Smooth muscle cell (in vitro differentiated cells): Measurements from ENCODE around the gene PDE5A. TPM values are rescaled to one million over a fixed set of nuclear protein-coding genes. Genes with fewer than 3 reads are reported as not detected.

Source experiments
- DNase-seq: peaks from one replicate; lab custom pipeline; 2025; ENCODE audit not compliant: unreplicated experiment; lab: John Stamatoyannopoulos, UW
- H2AFZ ChIP-seq: fragments of 200-600 bp; sonication (generic); 2 replicates; pipeline ENCODE4 v1.6.0; 2016; ENCODE audit warnings: antibody characterized with exemption, low read depth, mild to moderate bottlenecking
- H3F3A ChIP-seq: fragments of 200-600 bp; sonication (generic); 2 replicates; pipeline ENCODE4 v1.6.0; 2017; ENCODE audit warnings: antibody characterized with exemption, low read depth
- H3K27ac ChIP-seq: fragments of 200-600 bp; sonication (generic); 2 replicates; pipeline ENCODE4 v1.5.1; 2016; ENCODE audit warnings: low read depth, mild to moderate bottlenecking
- H3K27me3 ChIP-seq: fragments of 200-600 bp; sonication (generic); 2 replicates; pipeline ENCODE4 v1.6.1; 2016; ENCODE audit warnings: low read depth, mild to moderate bottlenecking
- H3K36me3 ChIP-seq: fragments of 200-600 bp; sonication (generic); 2 replicates; pipeline ENCODE4 v1.5.1; 2016; ENCODE audit warnings: low read depth
- H3K4me1 ChIP-seq: fragments of 200-600 bp; sonication (generic); 2 replicates; pipeline ENCODE4 v1.5.1; 2016; ENCODE audit warnings: low read depth
- H3K4me2 ChIP-seq: fragments of 200-600 bp; sonication (generic); 2 replicates; pipeline ENCODE4 v1.6.0; 2016; ENCODE audit warnings: mild to moderate bottlenecking
- H3K4me3 ChIP-seq: fragments of 200-600 bp; sonication (generic); 2 replicates; pipeline ENCODE4 v1.5.1; 2016; ENCODE audit warnings: mild to moderate bottlenecking
- H3K79me2 ChIP-seq: fragments of 200-600 bp; sonication (generic); 2 replicates; pipeline ENCODE4 v1.6.0; 2016; ENCODE audit warnings: low read depth, mild to moderate bottlenecking
- H3K9ac ChIP-seq: fragments of 200-600 bp; sonication (generic); 2 replicates; pipeline ENCODE4 v1.6.0; 2016; ENCODE audit warnings: low read depth
- H3K9me3 ChIP-seq: fragments of 200-600 bp; sonication (generic); replicated peaks from 2 replicates; pipeline ENCODE4 v1.5.1; 2016; ENCODE audit warnings: low read depth
- H4K20me1 ChIP-seq: fragments of 200-600 bp; sonication (generic); 2 replicates; pipeline ENCODE4 v1.6.0; 2016; ENCODE audit warnings: low read depth
- CTCF ChIP-seq: fragments of 200-600 bp; sonication (generic); IDR thresholded peaks from 2 replicates; pipeline ENCODE4 v1.5.1; 2017; ENCODE audit warnings: borderline replicate concordance, mild to moderate bottlenecking, antibody characterized with exemption; ENCODE audit not compliant: insufficient read depth, poor library complexity, severe bottlenecking
- WGBS: methylation state at CpG from one replicate; pipeline ENCODE4 v1.1.7; 2016; ENCODE audit warnings: low lambda C conversion rate; 5-methylcytosine and 5-hydroxymethylcytosine counted together
- polyA plus RNA-seq: library from polyadenylated mRNA; unstranded; fragments of >200 nt; fragmentation: Nextera tagmentation; extraction: Ambion mirVana; gene quantifications from 2 replicates; pipeline ENCODE4 v1.2.1, GENCODE V29; 2016
- total RNA-seq: library from RNA; depleted of rRNA; stranded (reverse); fragments of >200 nt; gene quantifications from 2 replicates; pipeline ENCODE4 v1.2.3, GENCODE V29; 2014

Gene PDE5A
- total and polyA plus RNA-seq, 2 experiments from 2014 or later, result 4.1 to 18.3 TPM

GRCh38 chr4:119647558-119647957 is 19.0 kb upstream of the PDE5A start:
- TF ChIP-seq CTCF, result no peak
- Histone ChIP-seq H4K20me1 (no peaks in the 10 kb centered on the region), H3K27me3 (peaks cover 13% of the 10 kb centered on the region), H3K9me3 (no peaks in the 10 kb centered on the region), H3K36me3 (no peaks in the 10 kb centered on the region), H3K4me1 (no peaks in the 10 kb centered on the region), H2AFZ (no peak overlapping the region), H3K4me3 (no peak overlapping the region), H3K79me2 (no peaks in the 10 kb centered on the region), H3K27ac (no peak overlapping the region), H3K9ac (no peak overlapping the region), H3K4me2 (no peak overlapping the region), H3F3A (no peaks in the 10 kb centered on the region)
- WGBS, result 72% methylated on average over 3 of the region's 3 CpGs
- no peak for DNase-seq

- no peak for DNase-seq
- 92% methylated on average over 5 of the region's 5 CpGs for WGBS
- H3K36me3 ChIP-seq, result no peaks in the 10 kb centered on the region
- H2AFZ ChIP-seq, result no peak overlapping the region
- H3K9ac ChIP-seq, result no peak overlapping the region
- H3K4me1 ChIP-seq, result no peaks in the 10 kb centered on the region
- H3K9me3 ChIP-seq, result no peaks in the 10 kb centered on the region
- no peak for TF ChIP-seq CTCF
- no peak overlapping the region for H3K4me2 ChIP-seq
- H3K79me2 ChIP-seq, result no peaks in the 10 kb centered on the region
- H3F3A ChIP-seq, result no peaks in the 10 kb centered on the region
- H3K27me3 ChIP-seq, result peaks cover 13% of the 10 kb centered on the region
- H3K27ac ChIP-seq, result no peak overlapping the region
- H3K4me3 ChIP-seq, result no peak overlapping the region
- H4K20me1 ChIP-seq, result no peaks in the 10 kb centered on the region
Measured at GRCh38 chr4:119646347-119647071, 17.9 kb upstream of the PDE5A start.

- H3K9me3 ChIP-seq, result no peaks in the 10 kb centered on the region
- 84% methylated on average over 6 of the region's 6 CpGs for WGBS
- no peaks in the 10 kb centered on the region for H4K20me1 ChIP-seq
- H3K27ac ChIP-seq, result no peak overlapping the region
- TF ChIP-seq CTCF, result no peak
- H3K9ac ChIP-seq, result no peak overlapping the region
- H3K4me1 ChIP-seq, result no peaks in the 10 kb centered on the region
- H3K27me3 ChIP-seq, result peaks cover 5% of the 10 kb centered on the region
- H2AFZ ChIP-seq, result no peak overlapping the region
- DNase-seq, result no peak
- no peaks in the 10 kb centered on the region for H3F3A ChIP-seq
- H3K4me3 ChIP-seq, result no peak overlapping the region
- H3K36me3 ChIP-seq, result no peaks in the 10 kb centered on the region
- H3K79me2 ChIP-seq, result no peaks in the 10 kb centered on the region
- H3K4me2 ChIP-seq, result no peak overlapping the region
Measured at GRCh38 chr4:119643306-119644042, 14.9 kb upstream of the PDE5A start.
